ENCODE results near the gene CAPN2.

CAPN2 gene

GRCh38 chr1:223761411-223761810, 49.1 kb downstream of the CAPN2 start:
- DNase-seq, result no peak

- no peak for DNase-seq
Measured at GRCh38 chr1:223763251-223763650, 50.9 kb downstream of the CAPN2 start.

GRCh38 chr1:223763881-223764280, 51.5 kb downstream of the CAPN2 start:
- DNase-seq, result no peak

GRCh38 chr1:223765036-223765718, 52.8 kb downstream of the CAPN2 start:
- no peak for DNase-seq

GRCh38 chr1:223765719-223766340, 53.5 kb downstream of the CAPN2 start:
- peak; percentile 77 for DNase-seq

- no peak for DNase-seq
Measured at GRCh38 chr1:223770621-223771315, 58.4 kb downstream of the CAPN2 start.

GRCh38 chr1:223771469-223771813, 59.1 kb downstream of the CAPN2 start:
- DNase-seq, result no peak

GRCh38 chr1:223771814-223772770, 59.8 kb downstream of the CAPN2 start:
- DNase-seq, result no peak

GRCh38 chr1:223772771-223773160, 60.4 kb downstream of the CAPN2 start:
- no peak for DNase-seq

- DNase-seq, result no peak
Measured at GRCh38 chr1:223774134-223774814, 61.9 kb downstream of the CAPN2 start.

- no peak for DNase-seq
Measured at GRCh38 chr1:223775054-223775453, 62.7 kb downstream of the CAPN2 start.

GRCh38 chr1:223775711-223776074, 63.4 kb downstream of the CAPN2 start:
- DNase-seq, result no peak

- DNase-seq, result no peak
Measured at GRCh38 chr1:223776075-223776814, 63.9 kb downstream of the CAPN2 start.

GRCh38 chr1:223776826-223777454, 64.6 kb downstream of the CAPN2 start:
- DNase-seq, result no peak

- DNase-seq, result no peak
Measured at GRCh38 chr1:223780318-223780717, 68.0 kb downstream of the CAPN2 start.

GRCh38 chr1:223780949-223781348, 68.6 kb downstream of the CAPN2 start:
- DNase-seq, result no peak

GRCh38 chr1:223783676-223784075, 71.3 kb downstream of the CAPN2 start:
- no peak for DNase-seq

GRCh38 chr1:223784541-223784940, 72.2 kb downstream of the CAPN2 start:
- no peak for DNase-seq

- DNase-seq, result no peak
Measured at GRCh38 chr1:223785808-223786207, 73.5 kb downstream of the CAPN2 start.

GRCh38 chr1:223788746-223789415, 76.5 kb downstream of the CAPN2 start:
- no peak for DNase-seq

GRCh38 chr1:223792046-223792445, 79.7 kb downstream of the CAPN2 start:
- DNase-seq, result no peak
